ENCODE data around the gene AP1M2. TPM values are rescaled to one million over a fixed set of nuclear protein-coding genes. Genes with fewer than 3 reads are reported as not detected.

AP1M2 gene
- total RNA-seq, 1 experiment from 2014 or later, result 127 TPM

- peaks cover 16% of the 10 kb centered on the region; the same call in 1 of the 2 replicates for H3K36me3 Mint-ChIP-seq
- ChIA-PET CTCF (interaction anchor here (1.8 kb wide), 1 partner anchor 57 kb away, joined by 5 read pairs; no protein-coding TSS in a partner anchor), POLR2A (no interaction called here)
- no peak for ATAC-seq
- DNase-seq (ENCODE audit: low spot score), result no peak
- peaks cover 7% of the 10 kb centered on the region; the same call in 1 of the 2 replicates for H3K9me3 Mint-ChIP-seq
- no peak overlapping the region for H3K27ac Mint-ChIP-seq
- TF ChIP-seq OVOL2 (CRISPR knock-in tag; IDR thresholded peaks at IDR 0.05; ENCODE audit: borderline replicate concordance) (no peak), ZNF263 (CRISPR knock-in tag; IDR thresholded peaks at IDR 0.05; ENCODE audit: low read depth) (no peak), ZBTB43 (CRISPR knock-in tag; IDR thresholded peaks at IDR 0.05) (no peak), FOXK1 (CRISPR knock-in tag; IDR thresholded peaks at IDR 0.05) (no peak), PREB (CRISPR knock-in tag; IDR thresholded peaks at IDR 0.05; ENCODE audit: borderline replicate concordance) (no peak), TCF7 (CRISPR knock-in tag; IDR thresholded peaks at IDR 0.05; ENCODE audit: low read depth) (no peak)
- TF ChIP-seq, protein P1, sequence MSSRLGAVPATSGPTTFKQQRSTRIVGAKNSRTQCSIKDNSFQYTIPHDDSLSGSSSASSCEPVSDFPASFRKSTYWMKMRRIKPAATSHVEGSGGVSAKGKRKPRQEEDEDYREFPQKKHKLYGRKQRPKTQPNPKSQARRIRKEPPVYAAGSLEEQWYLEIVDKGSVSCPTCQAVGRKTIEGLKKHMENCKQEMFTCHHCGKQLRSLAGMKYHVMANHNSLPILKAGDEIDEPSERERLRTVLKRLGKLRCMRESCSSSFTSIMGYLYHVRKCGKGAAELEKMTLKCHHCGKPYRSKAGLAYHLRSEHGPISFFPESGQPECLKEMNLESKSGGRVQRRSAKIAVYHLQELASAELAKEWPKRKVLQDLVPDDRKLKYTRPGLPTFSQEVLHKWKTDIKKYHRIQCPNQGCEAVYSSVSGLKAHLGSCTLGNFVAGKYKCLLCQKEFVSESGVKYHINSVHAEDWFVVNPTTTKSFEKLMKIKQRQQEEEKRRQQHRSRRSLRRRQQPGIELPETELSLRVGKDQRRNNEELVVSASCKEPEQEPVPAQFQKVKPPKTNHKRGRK (CRISPR knock-in tag; IDR thresholded peaks at IDR 0.05; ENCODE audit: borderline replicate concordance), result no peak
- TF ChIP-seq, protein P2, sequence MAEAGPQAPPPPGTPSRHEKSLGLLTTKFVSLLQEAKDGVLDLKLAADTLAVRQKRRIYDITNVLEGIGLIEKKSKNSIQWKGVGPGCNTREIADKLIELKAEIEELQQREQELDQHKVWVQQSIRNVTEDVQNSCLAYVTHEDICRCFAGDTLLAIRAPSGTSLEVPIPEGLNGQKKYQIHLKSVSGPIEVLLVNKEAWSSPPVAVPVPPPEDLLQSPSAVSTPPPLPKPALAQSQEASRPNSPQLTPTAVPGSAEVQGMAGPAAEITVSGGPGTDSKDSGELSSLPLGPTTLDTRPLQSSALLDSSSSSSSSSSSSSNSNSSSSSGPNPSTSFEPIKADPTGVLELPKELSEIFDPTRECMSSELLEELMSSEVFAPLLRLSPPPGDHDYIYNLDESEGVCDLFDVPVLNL (CRISPR knock-in tag; IDR thresholded peaks at IDR 0.05; ENCODE audit: borderline replicate concordance, low read depth), result no peak
- H3K27me3 Mint-ChIP-seq (ENCODE audit: low read depth), result peaks cover 7% of the 10 kb centered on the region
- peak overlapping the region; percentile 90 for H3K4me3 Mint-ChIP-seq
- peaks cover 13% of the 10 kb centered on the region for H3K4me1 Mint-ChIP-seq
These were observed 683 bp upstream of the AP1M2 start for GRCh38 chr19:10587839-10588150.

DNA sequence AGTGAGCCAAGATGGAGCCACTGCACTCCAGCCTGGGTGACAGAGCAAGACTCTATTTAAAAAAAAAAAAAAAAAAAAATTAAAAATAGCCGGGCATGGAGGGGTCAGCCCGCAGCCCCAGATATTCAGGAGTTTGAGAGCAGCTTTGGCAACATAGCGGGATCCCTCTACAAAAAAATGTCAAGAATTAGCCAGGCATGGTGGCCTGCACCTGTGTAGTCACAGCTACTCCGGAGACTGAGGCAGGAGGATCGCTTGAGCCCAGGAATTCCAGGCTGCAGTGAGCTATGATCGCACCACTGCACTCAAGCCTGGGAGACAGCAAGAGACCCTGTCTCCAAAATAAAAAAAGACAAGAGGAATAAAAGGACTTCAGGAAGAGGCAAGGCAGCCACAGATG is 716 bp downstream of the AP1M2 start:
- H3K27me3 Mint-ChIP-seq (ENCODE audit: low read depth), result peaks cover 7% of the 10 kb centered on the region
- H3K27ac Mint-ChIP-seq, result peak overlapping the region; percentile 69
- no peak for TF ChIP-seq SOX15 (CRISPR knock-in tag; IDR thresholded peaks at IDR 0.05)
- no peak for TF ChIP-seq JUN (CRISPR knock-in tag; IDR thresholded peaks at IDR 0.05)
- no peak for TF ChIP-seq USF1 (CRISPR knock-in tag; IDR thresholded peaks at IDR 0.05)
- no peak for TF ChIP-seq ZNF423 (CRISPR knock-in tag; IDR thresholded peaks at IDR 0.05)
- no peak for TF ChIP-seq ZNF138 (CRISPR knock-in tag; conservative IDR thresholded peaks at IDR 0.05)
- TF ChIP-seq, protein P3, sequence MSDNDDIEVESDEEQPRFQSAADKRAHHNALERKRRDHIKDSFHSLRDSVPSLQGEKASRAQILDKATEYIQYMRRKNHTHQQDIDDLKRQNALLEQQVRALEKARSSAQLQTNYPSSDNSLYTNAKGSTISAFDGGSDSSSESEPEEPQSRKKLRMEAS (CRISPR knock-in tag; IDR thresholded peaks at IDR 0.05), result no peak
- TF ChIP-seq ZBTB21 (CRISPR knock-in tag; IDR thresholded peaks at IDR 0.05; ENCODE audit: borderline replicate concordance), result no peak
- no peak for TF ChIP-seq OVOL2 (CRISPR knock-in tag; IDR thresholded peaks at IDR 0.05; ENCODE audit: borderline replicate concordance)
- no peak for TF ChIP-seq PRRX2 (CRISPR knock-in tag; IDR thresholded peaks at IDR 0.05)
- no peak for TF ChIP-seq GABPB1 (CRISPR knock-in tag; IDR thresholded peaks at IDR 0.05)
- TF ChIP-seq ZBTB43 (CRISPR knock-in tag; IDR thresholded peaks at IDR 0.05), result no peak
- TF ChIP-seq, protein P4, sequence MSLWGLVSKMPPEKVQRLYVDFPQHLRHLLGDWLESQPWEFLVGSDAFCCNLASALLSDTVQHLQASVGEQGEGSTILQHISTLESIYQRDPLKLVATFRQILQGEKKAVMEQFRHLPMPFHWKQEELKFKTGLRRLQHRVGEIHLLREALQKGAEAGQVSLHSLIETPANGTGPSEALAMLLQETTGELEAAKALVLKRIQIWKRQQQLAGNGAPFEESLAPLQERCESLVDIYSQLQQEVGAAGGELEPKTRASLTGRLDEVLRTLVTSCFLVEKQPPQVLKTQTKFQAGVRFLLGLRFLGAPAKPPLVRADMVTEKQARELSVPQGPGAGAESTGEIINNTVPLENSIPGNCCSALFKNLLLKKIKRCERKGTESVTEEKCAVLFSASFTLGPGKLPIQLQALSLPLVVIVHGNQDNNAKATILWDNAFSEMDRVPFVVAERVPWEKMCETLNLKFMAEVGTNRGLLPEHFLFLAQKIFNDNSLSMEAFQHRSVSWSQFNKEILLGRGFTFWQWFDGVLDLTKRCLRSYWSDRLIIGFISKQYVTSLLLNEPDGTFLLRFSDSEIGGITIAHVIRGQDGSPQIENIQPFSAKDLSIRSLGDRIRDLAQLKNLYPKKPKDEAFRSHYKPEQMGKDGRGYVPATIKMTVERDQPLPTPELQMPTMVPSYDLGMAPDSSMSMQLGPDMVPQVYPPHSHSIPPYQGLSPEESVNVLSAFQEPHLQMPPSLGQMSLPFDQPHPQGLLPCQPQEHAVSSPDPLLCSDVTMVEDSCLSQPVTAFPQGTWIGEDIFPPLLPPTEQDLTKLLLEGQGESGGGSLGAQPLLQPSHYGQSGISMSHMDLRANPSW (CRISPR knock-in tag; conservative IDR thresholded peaks at IDR 0.05; ENCODE audit: low read depth), result no peak
- peaks cover 13% of the 10 kb centered on the region for H3K4me1 Mint-ChIP-seq
- peaks cover 7% of the 10 kb centered on the region; the same call in 1 of the 2 replicates for H3K9me3 Mint-ChIP-seq
- H3K36me3 Mint-ChIP-seq, result peaks cover 22% of the 10 kb centered on the region; the same call in 1 of the 2 replicates
- DNase-seq (ENCODE audit: low spot score) (no peak), ATAC-seq (no peak)
- ChIA-PET CTCF (interaction anchor here (0.9 to 2.2 kb wide), 4 partner anchors 10 to 113 kb away, joined by 3 to 10 read pairs (median 5); no protein-coding TSS in a partner anchor), POLR2A (no interaction called here)
- H3K4me3 Mint-ChIP-seq, result peak overlapping the region; percentile 90

All from WTC11 (cell line).